ENCODE measurements around the gene TAS2R43. TPM values are rescaled to one million over a fixed set of nuclear protein-coding genes. Genes with fewer than 3 reads are reported as not detected.
"Not testable (repeated sequence)": the region's sequence is repeated elsewhere in the genome, so short reads cannot be mapped to it uniquely, and the experiment has no call there.

The TAS2R43 gene
- total RNA-seq, 1 donor from 2014 or later, result 8.5 TPM

- no peak for DNase-seq
Measured at GRCh38 chr12:11059041-11059440, 33.1 kb downstream of the TAS2R43 start.

GRCh38 chr12:11055306-11055705, 36.8 kb downstream of the TAS2R43 start:
- DNase-seq, result no peak

- not testable (repeated sequence) for DNase-seq
Measured at GRCh38 chr12:11049806-11050531, 42.1 kb downstream of the TAS2R43 start.

DNA sequence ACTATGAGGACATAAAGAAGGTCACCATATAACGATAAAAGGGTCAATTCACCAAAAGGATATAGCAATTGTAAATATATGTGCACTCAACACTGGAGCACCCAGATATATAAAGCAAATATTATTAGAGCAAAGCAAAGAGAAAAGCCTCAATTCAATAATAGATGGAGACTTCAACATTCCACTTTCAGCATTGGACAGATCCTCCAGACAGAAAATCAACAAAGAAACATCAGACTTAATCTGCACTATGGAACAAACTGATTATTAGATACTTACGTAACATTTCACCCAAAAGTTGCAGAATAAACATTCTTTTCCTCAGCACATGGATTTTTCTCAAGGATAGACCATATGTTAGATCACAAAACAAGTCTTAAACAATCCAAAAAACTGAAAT, 50.7 kb downstream of the TAS2R43 start:
- DNase-seq, result not testable (repeated sequence)

Small RNA genes within 50 kb of the gene (small RNA-seq; reads per million reads assigned to genes)
- not detected for gene AC018630.1 (ENCODE audit: low replicate concordance)

Other genes starting within 250 kb of the TAS2R43 start
- gene PRR4, start 242.8 kb downstream of the TAS2R43 start, total RNA-seq, result 1.6 TPM
- 46.6 TPM for gene PRH1, start 208.1 kb downstream of the TAS2R43 start, total RNA-seq
- gene TAS2R13, start 182.8 kb downstream of the TAS2R43 start, total RNA-seq, result 6.2 TPM
- not detected for gene PRH2, start 163.1 kb downstream of the TAS2R43 start, total RNA-seq
- 6.8 TPM for gene TAS2R14, start 153.1 kb downstream of the TAS2R43 start, total RNA-seq
- 6.1 TPM for gene TAS2R50, start 105.4 kb downstream of the TAS2R43 start, total RNA-seq
- 10.4 TPM for gene TAS2R20, start 94.0 kb downstream of the TAS2R43 start, total RNA-seq
- 12.6 TPM for gene TAS2R19, start 69.7 kb downstream of the TAS2R43 start, total RNA-seq
- gene TAS2R31, start 60.9 kb downstream of the TAS2R43 start, total RNA-seq, result 13.5 TPM
- gene TAS2R46, start 30.0 kb downstream of the TAS2R43 start, total RNA-seq, result 7.0 TPM
- gene TAS2R30, start 42.3 kb upstream of the TAS2R43 start, total RNA-seq, result 18.1 TPM
- 4.1 TPM for gene SMIM10L1, start 78.9 kb upstream of the TAS2R43 start, total RNA-seq
- not detected for gene TAS2R42, start 94.6 kb upstream of the TAS2R43 start, total RNA-seq
- not detected for gene PRB3, start 177.4 kb upstream of the TAS2R43 start, total RNA-seq
- gene PRB4, start 218.1 kb upstream of the TAS2R43 start, total RNA-seq, result not detected

All from skin of body (tissue), 3 donors.